Memory B cell (primary cell): Measurements from ENCODE around the gene ABCG5.
A peak's percentile ranks its signal among the peaks of the same experiment; 100 is the strongest.

Experiments
- ATAC-seq: fragments of 150-1000 bp; cut with Tn5 transposase; 2 replicates; pipeline ENCODE4 v1.10.0; 2021; ENCODE audit warnings: low read depth, mild to moderate bottlenecking, moderate library complexity
- DNase-seq, 2 donors: peaks; one replicate each; pipeline ENCODE4 v3.0.0; 2022; ENCODE audit warnings: low spot score in 2 of 2
- H3K27ac Mint-ChIP-seq: one replicate; pipeline ENCODE4 v1.8.0; 2022; ENCODE audit warnings: mild to moderate bottlenecking, moderate library complexity, mixed read lengths
- H3K27me3 Mint-ChIP-seq: one replicate; pipeline ENCODE4 v1.8.0; 2022; ENCODE audit warnings: mixed read lengths
- H3K36me3 Mint-ChIP-seq: one replicate; pipeline ENCODE4 v1.8.0; 2022; ENCODE audit warnings: mild to moderate bottlenecking, mixed read lengths
- H3K4me1 Mint-ChIP-seq: one replicate; pipeline ENCODE4 v1.8.0; 2022; ENCODE audit warnings: mixed read lengths
- H3K4me3 Mint-ChIP-seq: one replicate; pipeline ENCODE4 v1.8.0; 2022; ENCODE audit warnings: mild to moderate bottlenecking, moderate library complexity, mixed read lengths
- H3K9me3 Mint-ChIP-seq: one replicate; pipeline ENCODE4 v1.8.0; 2022; ENCODE audit warnings: mixed read lengths

Gene ABCG5

GRCh38 chr2:43838560-43839267, at the start of gene ABCG5, which contains the start of gene ABCG8:
Gene ABCG5 (minus strand): TSS chr2:43838839. CDS start chr2:43838679, 160 bp downstream.
Gene ABCG8 (plus strand): TSS chr2:43838971. CDS start chr2:43839054, 83 bp downstream.
- Mint-ChIP-seq H3K4me3 (no peak within 1 kb of the TSS), H3K36me3 (no peaks in the 10 kb centered on the region), H3K4me1 (no peaks in the 10 kb centered on the region), H3K27me3 (peaks cover 7% of the 10 kb centered on the region), H3K27ac (no peak within 1 kb of the TSS), H3K9me3 (no peaks in the 10 kb centered on the region)
- DNase-seq = no peak
- ATAC-seq = no peak

- H3K4me1 Mint-ChIP-seq = no peaks in the 10 kb centered on the region
- H3K27ac Mint-ChIP-seq = no peak overlapping the region
- ATAC-seq = no peak
- no peak overlapping the region for H3K4me3 Mint-ChIP-seq
- H3K9me3 Mint-ChIP-seq = no peaks in the 10 kb centered on the region
- H3K27me3 Mint-ChIP-seq = no peaks in the 10 kb centered on the region
- H3K36me3 Mint-ChIP-seq = peaks cover 35% of the 10 kb centered on the region
- no peak for DNase-seq
Measured at GRCh38 chr2:43887176-43887575, 48.5 kb upstream of the ABCG5 start.

GRCh38 chr2:43885132-43885632, 46.5 kb upstream of the ABCG5 start:
- Mint-ChIP-seq H3K4me1 (no peaks in the 10 kb centered on the region), H3K27me3 (no peaks in the 10 kb centered on the region), H3K9me3 (no peaks in the 10 kb centered on the region)

GRCh38 chr2:43884689-43885088, 46.0 kb upstream of the ABCG5 start:
- no peak for DNase-seq
- peaks cover 21% of the 10 kb centered on the region for H3K36me3 Mint-ChIP-seq
- ATAC-seq = no peak
- no peak overlapping the region for H3K4me3 Mint-ChIP-seq
- H3K27ac Mint-ChIP-seq = no peak overlapping the region
- H3K27me3 Mint-ChIP-seq = no peaks in the 10 kb centered on the region
- no peaks in the 10 kb centered on the region for H3K9me3 Mint-ChIP-seq
- no peaks in the 10 kb centered on the region for H3K4me1 Mint-ChIP-seq

More at GRCh38 chr2:43885132-43885632, 46.5 kb upstream of the ABCG5 start:
- ATAC-seq (no peak), DNase-seq (no peak)
- Mint-ChIP-seq H3K4me3 (no peak overlapping the region), H3K36me3 (peaks cover 25% of the 10 kb centered on the region), H3K27ac (no peak overlapping the region)

GRCh38 chr2:43882312-43882711, 43.7 kb upstream of the ABCG5 start:
- H3K36me3 Mint-ChIP-seq = peaks cover 6% of the 10 kb centered on the region
- peaks cover 5% of the 10 kb centered on the region for H3K4me1 Mint-ChIP-seq
- H3K27ac Mint-ChIP-seq = no peak overlapping the region
- ATAC-seq (no peak), DNase-seq (no peak)
- no peaks in the 10 kb centered on the region for H3K27me3 Mint-ChIP-seq
- no peaks in the 10 kb centered on the region for H3K9me3 Mint-ChIP-seq
- no peak overlapping the region for H3K4me3 Mint-ChIP-seq

- Mint-ChIP-seq H3K27me3 (peaks cover 12% of the 10 kb centered on the region), H3K36me3 (peaks cover 1% of the 10 kb centered on the region), H3K27ac (no peak overlapping the region), H3K9me3 (no peaks in the 10 kb centered on the region), H3K4me1 (peaks cover 8% of the 10 kb centered on the region), H3K4me3 (no peak overlapping the region)
- no peak for DNase-seq
- no peak for ATAC-seq
Measured at GRCh38 chr2:43880952-43881351, 42.3 kb upstream of the ABCG5 start.

- peaks cover 8% of the 10 kb centered on the region for H3K4me1 Mint-ChIP-seq
- H3K27me3 Mint-ChIP-seq = peaks cover 12% of the 10 kb centered on the region
- ATAC-seq (no peak), DNase-seq (no peak)
- H3K27ac Mint-ChIP-seq = no peak overlapping the region
- H3K4me3 Mint-ChIP-seq = no peak overlapping the region
- peaks cover 1% of the 10 kb centered on the region for H3K36me3 Mint-ChIP-seq
- no peaks in the 10 kb centered on the region for H3K9me3 Mint-ChIP-seq
Measured at GRCh38 chr2:43880471-43880870, 41.8 kb upstream of the ABCG5 start.

GRCh38 chr2:43879261-43879660, 40.6 kb upstream of the ABCG5 start:
- Mint-ChIP-seq H3K36me3 (no peaks in the 10 kb centered on the region), H3K27ac (no peak overlapping the region), H3K9me3 (no peaks in the 10 kb centered on the region), H3K4me3 (no peak overlapping the region), H3K27me3 (peaks cover 12% of the 10 kb centered on the region), H3K4me1 (peaks cover 8% of the 10 kb centered on the region)
- ATAC-seq (no peak), DNase-seq (no peak)

- peak; percentile 59 for ATAC-seq
Measured at GRCh38 chr2:43877782-43878464, 39.3 kb upstream of the ABCG5 start.

GRCh38 chr2:43874776-43875451, 36.3 kb upstream of the ABCG5 start:
- H3K27ac Mint-ChIP-seq = no peak overlapping the region
- no peak overlapping the region for H3K4me3 Mint-ChIP-seq
- no peaks in the 10 kb centered on the region for H3K9me3 Mint-ChIP-seq
- DNase-seq (no peak), ATAC-seq (no peak)
- H3K4me1 Mint-ChIP-seq = peaks cover 8% of the 10 kb centered on the region
- H3K36me3 Mint-ChIP-seq = no peaks in the 10 kb centered on the region
- peaks cover 14% of the 10 kb centered on the region for H3K27me3 Mint-ChIP-seq

More at GRCh38 chr2:43877782-43878464, 39.3 kb upstream of the ABCG5 start:
- peak; percentile 20 to 57 for DNase-seq
- Mint-ChIP-seq H3K4me3 (no peak overlapping the region), H3K27me3 (peaks cover 14% of the 10 kb centered on the region), H3K4me1 (peaks cover 8% of the 10 kb centered on the region), H3K9me3 (no peaks in the 10 kb centered on the region), H3K27ac (no peak overlapping the region), H3K36me3 (no peaks in the 10 kb centered on the region)

- no peaks in the 10 kb centered on the region for H3K36me3 Mint-ChIP-seq
- H3K4me1 Mint-ChIP-seq = peaks cover 2% of the 10 kb centered on the region
- ATAC-seq (no peak), DNase-seq (no peak)
- no peak overlapping the region for H3K27ac Mint-ChIP-seq
- H3K27me3 Mint-ChIP-seq = peaks cover 12% of the 10 kb centered on the region
- H3K9me3 Mint-ChIP-seq = no peaks in the 10 kb centered on the region
- H3K4me3 Mint-ChIP-seq = no peak overlapping the region
Measured at GRCh38 chr2:43872151-43872550, 33.5 kb upstream of the ABCG5 start.

GRCh38 chr2:43855292-43855691, 16.7 kb upstream of the ABCG5 start:
- no peaks in the 10 kb centered on the region for H3K9me3 Mint-ChIP-seq
- no peaks in the 10 kb centered on the region for H3K36me3 Mint-ChIP-seq
- DNase-seq = no peak
- H3K27ac Mint-ChIP-seq = no peak overlapping the region
- no peaks in the 10 kb centered on the region for H3K4me1 Mint-ChIP-seq
- H3K27me3 Mint-ChIP-seq = peaks cover 26% of the 10 kb centered on the region
- H3K4me3 Mint-ChIP-seq = no peak overlapping the region
- no peak for ATAC-seq

- ATAC-seq (no peak), DNase-seq (no peak)
- Mint-ChIP-seq H3K4me1 (no peaks in the 10 kb centered on the region), H3K4me3 (no peak overlapping the region), H3K36me3 (no peaks in the 10 kb centered on the region), H3K9me3 (no peaks in the 10 kb centered on the region), H3K27me3 (peaks cover 23% of the 10 kb centered on the region), H3K27ac (no peak overlapping the region)
Measured at GRCh38 chr2:43854671-43855070, 16.0 kb upstream of the ABCG5 start.
